OCI-LY7 (cell line): ENCODE data around the gene CRB1. TPM values are rescaled to one million over a fixed set of nuclear protein-coding genes. Genes with fewer than 3 reads are reported as not detected.

ENCODE experiments used
- BruUV-seq: library from RNA; stranded (reverse); fragments of 400-500 nt; replicated peaks from 2 replicates; lab custom pipeline; 2021; lab: Mats Ljungman, UMichigan
- CTCF ChIA-PET: fragments of 300-600 bp; sonication (Branson Sonifier 250); formaldehyde crosslinking; loops from one replicate; lab custom pipeline; 2022; ENCODE audit warnings: antibody characterized with exemption; ENCODE audit not compliant: unreplicated experiment; lab: Charles Lee
- POLR2A ChIA-PET: fragments of 300-600 bp; sonication (Branson Sonifier 250); formaldehyde crosslinking; loops from one replicate; lab custom pipeline; 2022; ENCODE audit warnings: antibody characterized with exemption; lab: Charles Lee
- DNase-seq: peaks from one replicate; pipeline ENCODE4 v3.0.0-alpha.2; 2015; ENCODE audit warnings: low spot score
- H2AFZ ChIP-seq: fragments of 200-600 bp; sonication (generic), shearing (Covaris generic); 2 replicates; pipeline ENCODE4 v1.6.1; 2014; ENCODE audit warnings: mild to moderate bottlenecking, antibody characterized with exemption, low read length, moderate library complexity
- H3K27ac ChIP-seq: fragments of 200-600 bp; sonication (generic); 2 replicates; pipeline ENCODE4 v1.5.1; 2014; ENCODE audit warnings: mixed run types, low read depth, mild to moderate bottlenecking, moderate library complexity, low read length, inconsistent platforms; ENCODE audit not compliant: poor library complexity, severe bottlenecking
- H3K36me3 ChIP-seq: fragments of 200-600 bp; sonication (generic); 2 replicates; pipeline ENCODE4 v1.6.1; 2014; ENCODE audit warnings: mild to moderate bottlenecking, antibody characterized with exemption, low read length, moderate library complexity, mixed read lengths; ENCODE audit not compliant: insufficient read depth
- H3K4me1 ChIP-seq: fragments of 200-600 bp; sonication (generic); 2 replicates; pipeline ENCODE4 v1.5.1; 2014; ENCODE audit warnings: mild to moderate bottlenecking, low read length; ENCODE audit not compliant: insufficient read depth, poor library complexity, severe bottlenecking
- H3K4me2 ChIP-seq: fragments of 200-600 bp; sonication (generic); 2 replicates; pipeline ENCODE4 v1.6.1; 2014; ENCODE audit warnings: mild to moderate bottlenecking, low read length
- H3K4me3 ChIP-seq: fragments of 200-600 bp; sonication (generic); 2 replicates; pipeline ENCODE4 v1.5.1; 2014; ENCODE audit warnings: mild to moderate bottlenecking, low read depth, low read length; ENCODE audit not compliant: poor library complexity, severe bottlenecking
- H3K79me2 ChIP-seq: fragments of 200-600 bp; sonication (generic); 2 replicates; pipeline ENCODE4 v1.6.1; 2016; ENCODE audit warnings: low read depth, mild to moderate bottlenecking, low read length, moderate library complexity, mixed read lengths; ENCODE audit not compliant: insufficient read depth
- H3K9me2 ChIP-seq: fragments of 200-600 bp; sonication (generic); 2 replicates; pipeline ENCODE4 v1.6.1; 2016; ENCODE audit warnings: mild to moderate bottlenecking, low read length, mixed read lengths; ENCODE audit not compliant: insufficient read depth
- H3K9me3 ChIP-seq: fragments of 200-600 bp; sonication (generic); 2 replicates; pipeline ENCODE4 v1.6.1; 2014; ENCODE audit warnings: mild to moderate bottlenecking, mixed run types, low read length, mixed read lengths
- H4K20me1 ChIP-seq: fragments of 200-600 bp; sonication (generic); 2 replicates; pipeline ENCODE4 v1.6.1; 2014; ENCODE audit warnings: mild to moderate bottlenecking, antibody characterized with exemption, low read length, moderate library complexity, mixed read lengths; ENCODE audit not compliant: insufficient read depth
- CTCF ChIP-seq: fragments of 200-600 bp; sonication (generic); conservative IDR thresholded peaks from 2 replicates; pipeline ENCODE4 v1.5.1; 2014; ENCODE audit warnings: mild to moderate bottlenecking, antibody characterized with exemption, low read length, moderate library complexity, mixed read lengths
- EZH2phosphoT487 ChIP-seq: fragments of 200-600 bp; sonication (generic); IDR thresholded peaks from 2 replicates; pipeline ENCODE4 v1.6.1; 2018; ENCODE audit warnings: low read depth, borderline replicate concordance, mild to moderate bottlenecking, mixed run types, antibody characterized with exemption, low read length, moderate library complexity, mixed read lengths
- intact Hi-C: fragments of 100-400 bp; cut with micrococcal nuclease; formaldehyde crosslinking; loops from one replicate; pipeline ENCODE4 v1.10.0; 2022; ENCODE audit not compliant: unreplicated experiment
- total RNA-seq, 2 experiments: library from RNA; depleted of rRNA in 1 of 2; stranded (reverse); fragments of >200 nt in 1 of 2; shearing (Covaris generic) in 1 of 2; gene quantifications; 2 replicates each; pipeline ENCODE4 v1.2.3, GENCODE V29; 2014 to 2022

Gene CRB1
- total RNA-seq, 2 experiments from 2014 or later = 0.25 TPM; not detected in 1

- Histone ChIP-seq H3K36me3 (no peaks in the 10 kb centered on the region), H2AFZ (no peak overlapping the region), H3K27ac (no peak overlapping the region), H3K9me3 (no peaks in the 10 kb centered on the region), H3K4me2 (no peak overlapping the region), H3K9me2 (no peaks in the 10 kb centered on the region), H4K20me1 (no peaks in the 10 kb centered on the region), H3K79me2 (no peaks in the 10 kb centered on the region), H3K4me3 (no peak overlapping the region), H3K4me1 (no peaks in the 10 kb centered on the region)
- ChIA-PET CTCF (no interaction called here), POLR2A (interaction anchor here (1.3 kb wide), 1 partner anchor 41 kb away, joined by 4 read pairs; no protein-coding TSS in a partner anchor)
- DNase-seq = peak; percentile 3
- no peak for TF ChIP-seq EZH2phosphoT487
- TF ChIP-seq CTCF = peak; percentile 85
- intact Hi-C loops = loop anchor here (5.0 kb wide), 1 partner anchor 146 kb away; no protein-coding TSS in a partner anchor
- BruUV-seq = no TSS peak
Observed at GRCh38 chr1:197327776-197328364, 59.8 kb downstream of the CRB1 start.

- no peak overlapping the region for H3K27ac ChIP-seq
- ChIA-PET CTCF (no interaction called here), POLR2A (no interaction called here)
- H3K9me2 ChIP-seq = no peaks in the 10 kb centered on the region
- no peak for DNase-seq
- H2AFZ ChIP-seq = no peak overlapping the region
- no TSS peak for BruUV-seq
- H4K20me1 ChIP-seq = no peaks in the 10 kb centered on the region
- no peak overlapping the region for H3K4me2 ChIP-seq
- no peak overlapping the region for H3K4me3 ChIP-seq
- H3K9me3 ChIP-seq = no peaks in the 10 kb centered on the region
- no peaks in the 10 kb centered on the region for H3K36me3 ChIP-seq
- no peaks in the 10 kb centered on the region for H3K4me1 ChIP-seq
- intact Hi-C loops = no loop called here
- H3K79me2 ChIP-seq = no peaks in the 10 kb centered on the region
- TF ChIP-seq CTCF = no peak
- no peak for TF ChIP-seq EZH2phosphoT487
Observed at GRCh38 chr1:197330213-197330612, 62.2 kb downstream of the CRB1 start.

- TF ChIP-seq CTCF (no peak), EZH2phosphoT487 (no peak)
- BruUV-seq = no TSS peak
- Histone ChIP-seq H3K27ac (no peak overlapping the region), H2AFZ (no peak overlapping the region), H3K36me3 (no peaks in the 10 kb centered on the region), H3K4me3 (no peak overlapping the region), H3K9me3 (no peaks in the 10 kb centered on the region), H3K4me1 (no peaks in the 10 kb centered on the region), H3K4me2 (no peak overlapping the region), H3K9me2 (no peaks in the 10 kb centered on the region), H4K20me1 (no peaks in the 10 kb centered on the region), H3K79me2 (no peaks in the 10 kb centered on the region)
- intact Hi-C loops = no loop called here
- ChIA-PET CTCF (no interaction called here), POLR2A (interaction anchor here (1.2 to 1.5 kb wide), 2 partner anchors 12 to 21 kb away, joined by 4 to 5 read pairs; no protein-coding TSS in a partner anchor)
- DNase-seq = no peak
Observed at GRCh38 chr1:197331565-197331964, 63.5 kb downstream of the CRB1 start.
